ENCODE measurements around the gene TRPM3. TPM values are rescaled to one million over a fixed set of nuclear protein-coding genes. Genes with fewer than 3 reads are reported as not detected.
A peak's percentile ranks its signal among the peaks of the same experiment; 100 is the strongest.

Gene TRPM3
- total RNA-seq, 8 experiments from 2014 or later, result 0.09 to 2.3 (median 1.4) TPM

- WGBS, 10 experiments, result 33 to 100% (median 85%) methylated on average over 1 to 3 of the region's 3 CpGs; no CpG with 5 or more reads in 1 of the 10 experiments
- no peak overlapping the region for H3K4me3 ChIP-seq
- in situ Hi-C loops (cut with MboI; ENCODE audit: low pct_unique_long_range_greater_than_20kb in 2 of 9, low sequenced_read_pairs in 9 of 9, unreplicated experiment in 9 of 9), result no loop called here
- H3K27ac ChIP-seq, result no peak overlapping the region
- H3K4me1 ChIP-seq (replicated peaks in 1 of 2), result peaks cover 8 to 10% of the 10 kb centered on the region in 2 donors
- no peak for ATAC-seq (replicated peaks in 6 of 8)
Observed at GRCh38 chr9:70551801-70552200, 569.6 kb downstream of the TRPM3 start.

DNA sequence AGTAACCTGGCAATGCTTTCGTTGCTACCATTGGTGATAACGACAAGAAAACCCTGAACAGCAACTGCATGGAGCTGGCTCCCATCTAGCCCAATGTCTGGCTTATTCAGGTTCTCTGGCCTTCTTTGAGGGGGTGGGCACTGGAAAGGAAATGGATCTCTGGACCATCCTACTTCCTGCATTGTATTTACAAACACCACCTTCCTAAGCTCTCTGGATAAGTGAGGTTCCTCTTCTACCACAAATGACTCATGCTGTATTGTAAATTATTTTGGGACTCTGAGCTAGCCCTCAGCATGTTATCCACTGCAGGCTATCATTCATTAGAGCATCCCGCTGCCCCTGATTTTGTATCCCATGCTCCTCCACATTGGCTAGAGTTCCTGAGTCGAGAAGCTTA lies 570.0 kb downstream of the TRPM3 start:
- H3K27ac ChIP-seq, result no peak overlapping the region
- H3K4me1 ChIP-seq (replicated peaks in 1 of 2), result peaks cover 8 to 10% of the 10 kb centered on the region in 2 donors
- ATAC-seq (replicated peaks in 6 of 8), result no peak
- in situ Hi-C loops (cut with MboI; ENCODE audit: low pct_unique_long_range_greater_than_20kb in 2 of 9, low sequenced_read_pairs in 9 of 9, unreplicated experiment in 9 of 9), result no loop called here
- H3K4me3 ChIP-seq, result no peak overlapping the region
- WGBS, 10 experiments, result 67 to 100% (median 93%) methylated on average over 1 to 4 of the region's 4 CpGs; no CpG with 5 or more reads in 1 of the 10 experiments

DNA sequence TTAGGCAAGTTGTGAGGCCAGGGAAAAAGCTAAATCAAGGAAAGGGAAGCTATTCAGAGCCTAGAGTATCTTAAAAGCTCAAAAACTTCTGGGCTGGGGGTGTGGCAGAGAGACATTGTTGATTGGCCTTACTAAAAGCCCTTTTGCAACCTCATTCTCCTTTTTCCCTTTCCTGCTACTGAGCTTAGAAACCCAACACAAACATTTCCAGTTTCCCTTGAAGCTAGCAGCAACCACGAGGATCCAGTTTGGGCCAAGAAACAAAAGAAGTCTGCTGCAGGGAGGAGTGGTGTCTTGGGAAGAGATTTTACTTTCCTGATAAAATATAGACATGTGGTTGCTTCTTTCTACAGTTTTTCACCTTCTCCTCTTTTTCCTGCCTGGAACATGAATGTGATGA lies 571.5 kb downstream of the TRPM3 start:
- Histone ChIP-seq H3K27ac (no peak overlapping the region), H3K4me3 (no peak overlapping the region), H3K4me1 (replicated peaks in 1 of 2) (peaks cover 8 to 10% of the 10 kb centered on the region in 2 donors)
- no peak for ATAC-seq (replicated peaks in 6 of 8)
- 0 to 91% (median 71%) methylated on average over 1 of the region's 1 CpG; no CpG with 5 or more reads in 7 of the 10 experiments for WGBS, 10 experiments
- in situ Hi-C loops (cut with MboI; ENCODE audit: low pct_unique_long_range_greater_than_20kb in 2 of 9, low sequenced_read_pairs in 9 of 9, unreplicated experiment in 9 of 9), result no loop called here

GRCh38 chr9:70542311-70542931 lies 579.0 kb downstream of the TRPM3 start:
- in situ Hi-C loops (cut with MboI; ENCODE audit: low pct_unique_long_range_greater_than_20kb in 2 of 9, low sequenced_read_pairs in 9 of 9, unreplicated experiment in 9 of 9), result no loop called here
- H3K4me3 ChIP-seq, result no peak overlapping the region
- H3K4me1 ChIP-seq (replicated peaks in 1 of 2), result no peaks in the 10 kb centered on the region
- no peak for ATAC-seq (replicated peaks in 6 of 8)
- H3K27ac ChIP-seq, result no peak overlapping the region
- WGBS, 10 experiments, result 24 to 100% (median 80%) methylated on average over 1 to 3 of the region's 3 CpGs

- no peak for ATAC-seq (replicated peaks in 6 of 8)
- no peak overlapping the region for H3K4me3 ChIP-seq
- in situ Hi-C loops (cut with MboI; ENCODE audit: low pct_unique_long_range_greater_than_20kb in 2 of 9, low sequenced_read_pairs in 9 of 9, unreplicated experiment in 9 of 9), result no loop called here
- no peaks in the 10 kb centered on the region for H3K4me1 ChIP-seq (replicated peaks in 1 of 2)
- 46 to 100% (median 90%) methylated on average over 1 to 5 of the region's 5 CpGs for WGBS, 10 experiments
- H3K27ac ChIP-seq, result no peak overlapping the region
Observed at GRCh38 chr9:70540016-70540415, 581.4 kb downstream of the TRPM3 start.

GRCh38 chr9:70539526-70539925 lies 581.9 kb downstream of the TRPM3 start:
- WGBS, 10 experiments, result 0 to 56% (median 17%) methylated on average over 1 of the region's 1 CpG; no CpG with 5 or more reads in 5 of the 10 experiments
- H3K4me3 ChIP-seq, result no peak overlapping the region
- H3K4me1 ChIP-seq (replicated peaks in 1 of 2), result no peaks in the 10 kb centered on the region
- in situ Hi-C loops (cut with MboI; ENCODE audit: low pct_unique_long_range_greater_than_20kb in 2 of 9, low sequenced_read_pairs in 9 of 9, unreplicated experiment in 9 of 9), result no loop called here
- no peak overlapping the region for H3K27ac ChIP-seq
- no peak for ATAC-seq (replicated peaks in 6 of 8)

DNA sequence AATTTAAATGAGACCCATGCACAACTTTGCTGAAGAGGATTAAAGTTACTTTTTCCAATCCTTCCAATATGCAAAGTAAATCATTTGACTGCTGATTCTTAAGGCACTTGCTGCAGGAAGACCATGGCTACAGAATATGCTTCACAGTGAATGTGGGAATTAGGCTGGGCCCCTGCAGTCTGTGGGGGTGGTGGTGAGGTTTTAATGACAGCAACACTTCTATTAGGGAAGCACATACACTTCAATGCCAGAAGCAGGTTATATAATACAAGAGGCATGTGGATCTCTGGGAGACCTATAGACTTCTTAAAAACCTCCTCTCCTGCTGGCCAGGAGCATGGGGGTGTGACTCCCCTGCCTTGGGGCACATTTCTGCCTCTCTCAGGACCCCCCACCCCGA lies 582.4 kb downstream of the TRPM3 start:
- no peak for ATAC-seq (replicated peaks in 6 of 8)
- 0 to 50% (median 17%) methylated on average over 1 of the region's 1 CpG; no CpG with 5 or more reads in 7 of the 10 experiments for WGBS, 10 experiments
- no peak overlapping the region for H3K4me3 ChIP-seq
- no peak overlapping the region for H3K27ac ChIP-seq
- in situ Hi-C loops (cut with MboI; ENCODE audit: low pct_unique_long_range_greater_than_20kb in 2 of 9, low sequenced_read_pairs in 9 of 9, unreplicated experiment in 9 of 9), result no loop called here
- no peaks in the 10 kb centered on the region for H3K4me1 ChIP-seq (replicated peaks in 1 of 2)

DNA sequence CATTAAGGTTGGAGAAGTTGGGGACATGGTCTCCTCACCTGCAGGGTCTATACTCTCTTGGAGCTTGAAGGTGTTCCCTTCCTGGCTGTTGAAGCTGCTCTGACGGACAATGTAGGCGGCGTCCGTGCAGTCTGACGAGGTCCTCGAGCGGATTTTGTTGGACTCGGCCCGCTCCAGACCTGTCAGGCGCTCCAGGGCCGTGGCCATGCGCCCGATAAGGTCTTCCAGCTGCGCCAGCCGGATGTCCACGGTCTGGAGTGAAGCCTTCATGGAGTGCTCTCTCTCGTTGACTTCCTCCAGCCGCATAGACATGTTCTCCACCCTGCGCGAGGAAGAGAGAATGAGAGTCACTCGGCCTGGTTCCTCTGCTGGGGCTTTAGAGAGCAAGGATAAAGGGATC lies 584.3 kb downstream of the TRPM3 start:
- Histone ChIP-seq H3K4me3 (no peak overlapping the region), H3K27ac (no peak overlapping the region), H3K4me1 (replicated peaks in 1 of 2) (no peaks in the 10 kb centered on the region)
- no peak for ATAC-seq (replicated peaks in 6 of 8)
- in situ Hi-C loops (cut with MboI; ENCODE audit: low pct_unique_long_range_greater_than_20kb in 2 of 9, low sequenced_read_pairs in 9 of 9, unreplicated experiment in 9 of 9), result no loop called here
- 78 to 96% (median 86%) methylated on average over 1 to 21 of the region's 21 CpGs; no CpG with 5 or more reads in 4 of the 10 experiments for WGBS, 10 experiments

DNA sequence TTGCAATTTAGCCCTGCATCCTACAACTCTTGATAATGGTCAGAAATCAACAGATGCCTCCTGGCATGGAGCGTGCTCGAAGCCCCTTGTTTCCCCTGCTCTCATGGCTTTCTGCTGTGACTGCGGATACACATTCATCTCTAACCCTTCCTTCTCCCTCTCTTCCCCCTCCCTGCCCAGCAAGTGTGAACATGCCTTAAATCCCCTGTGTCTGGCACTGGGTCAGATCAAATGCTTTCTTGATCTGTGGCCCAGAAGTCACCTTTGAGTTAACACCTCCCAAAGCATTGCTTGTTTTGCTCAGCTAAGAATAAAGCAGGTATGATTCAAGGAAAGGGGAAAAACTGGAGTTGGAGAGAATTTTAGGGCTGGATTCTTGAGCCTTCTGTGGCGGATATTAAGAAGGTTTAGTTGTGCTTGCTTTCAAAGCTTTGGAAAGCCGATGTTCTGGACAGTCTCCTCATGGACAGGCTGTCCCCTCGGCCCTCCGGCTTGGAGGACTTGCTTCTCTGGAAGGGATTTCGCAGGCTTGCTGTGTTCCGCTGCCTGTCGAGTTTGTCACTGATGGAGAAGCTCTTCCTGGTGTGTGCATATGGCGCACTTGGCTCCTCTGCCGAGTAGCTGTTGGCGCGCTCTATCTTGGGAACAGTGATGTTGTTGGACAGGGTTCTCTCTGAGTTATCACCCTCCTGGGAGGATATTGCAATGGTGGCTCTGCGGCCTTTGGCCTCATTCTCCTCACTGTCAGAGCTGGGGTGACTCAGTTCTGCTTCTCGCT lies 585.7 kb downstream of the TRPM3 start:
- in situ Hi-C loops (cut with MboI; ENCODE audit: low pct_unique_long_range_greater_than_20kb in 2 of 9, low sequenced_read_pairs in 9 of 9, unreplicated experiment in 9 of 9), result no loop called here
- no peak overlapping the region for H3K4me3 ChIP-seq
- H3K27ac ChIP-seq, result no peak overlapping the region
- no peak for ATAC-seq (replicated peaks in 6 of 8)
- H3K4me1 ChIP-seq (replicated peaks in 1 of 2), result no peaks in the 10 kb centered on the region
- WGBS, 10 experiments, result 74 to 95% (median 91%) methylated on average over 3 to 8 of the region's 16 CpGs; no CpG with 5 or more reads in 3 of the 10 experiments

DNA sequence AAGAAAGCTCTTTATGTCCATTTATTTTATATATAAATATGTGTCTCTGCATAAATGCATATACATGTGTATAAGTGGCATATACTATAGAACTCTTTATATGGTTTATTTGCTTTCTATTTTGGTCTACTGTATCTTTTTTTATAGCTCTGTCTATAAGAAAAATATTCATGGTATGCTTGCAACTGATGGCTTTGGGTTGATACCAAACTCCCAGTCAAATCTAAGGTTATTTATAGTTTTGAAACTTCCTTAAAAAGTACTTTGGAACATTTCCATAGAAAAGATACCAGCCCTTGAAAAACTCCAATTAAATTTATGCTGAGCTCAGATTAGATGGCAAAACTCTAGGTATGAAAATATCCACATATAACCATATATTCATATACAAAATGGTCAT lies 587.0 kb downstream of the TRPM3 start:
- ATAC-seq (replicated peaks in 6 of 8), result no peak
- H3K4me3 ChIP-seq, result no peak overlapping the region
- no peak overlapping the region for H3K27ac ChIP-seq
- no peaks in the 10 kb centered on the region for H3K4me1 ChIP-seq (replicated peaks in 1 of 2)
- in situ Hi-C loops (cut with MboI; ENCODE audit: low pct_unique_long_range_greater_than_20kb in 2 of 9, low sequenced_read_pairs in 9 of 9, unreplicated experiment in 9 of 9), result no loop called here

DNA sequence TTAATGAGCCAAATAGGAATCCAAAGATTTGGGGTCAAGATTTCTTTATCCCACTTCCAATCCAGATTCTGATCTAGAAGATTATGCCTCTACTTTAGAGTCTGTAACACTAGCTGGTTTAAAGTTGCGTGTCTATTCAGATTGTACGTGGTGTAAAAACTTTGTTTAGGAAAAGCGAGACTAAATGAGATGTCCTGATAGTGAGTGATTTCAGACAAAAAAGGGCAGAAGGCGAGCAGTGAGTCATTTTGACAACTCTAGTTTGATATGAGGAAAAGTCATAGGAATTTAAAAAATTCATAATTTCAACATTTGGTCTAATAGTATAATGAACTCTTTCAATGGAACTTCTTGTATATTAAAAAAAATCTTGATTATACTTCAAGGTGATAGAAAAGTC lies 587.4 kb downstream of the TRPM3 start:
- Histone ChIP-seq H3K27ac (no peak overlapping the region), H3K4me1 (replicated peaks in 1 of 2) (no peaks in the 10 kb centered on the region), H3K4me3 (no peak overlapping the region)
- in situ Hi-C loops (cut with MboI; ENCODE audit: low pct_unique_long_range_greater_than_20kb in 2 of 9, low sequenced_read_pairs in 9 of 9, unreplicated experiment in 9 of 9), result no loop called here
- 75 to 100% (median 92%) methylated on average over 1 to 4 of the region's 4 CpGs; no CpG with 5 or more reads in 1 of the 10 experiments for WGBS, 10 experiments
- no peak for ATAC-seq (replicated peaks in 6 of 8)

- no peak for ATAC-seq (replicated peaks in 6 of 8)
- in situ Hi-C loops (cut with MboI; ENCODE audit: low pct_unique_long_range_greater_than_20kb in 2 of 9, low sequenced_read_pairs in 9 of 9, unreplicated experiment in 9 of 9), result no loop called here
Observed at GRCh38 chr9:70533492-70533891, 587.9 kb downstream of the TRPM3 start.

GRCh38 chr9:70532716-70533115 lies 588.7 kb downstream of the TRPM3 start:
- H3K4me3 ChIP-seq, result no peak overlapping the region
- in situ Hi-C loops (cut with MboI; ENCODE audit: low pct_unique_long_range_greater_than_20kb in 2 of 9, low sequenced_read_pairs in 9 of 9, unreplicated experiment in 9 of 9), result no loop called here
- no peaks in the 10 kb centered on the region for H3K4me1 ChIP-seq (replicated peaks in 1 of 2)
- 60 to 88% (median 71%) methylated on average over 1 to 6 of the region's 6 CpGs; no CpG with 5 or more reads in 1 of the 10 experiments for WGBS, 10 experiments
- no peak overlapping the region for H3K27ac ChIP-seq
- ATAC-seq (replicated peaks in 6 of 8), result peak in 1 of 8 experiments; percentile 22

More at GRCh38 chr9:70533492-70533891, 587.9 kb downstream of the TRPM3 start:
- no peak overlapping the region for H3K4me3 ChIP-seq
- WGBS, 10 experiments, result 29 to 83% (median 59%) methylated on average over 2 to 5 of the region's 5 CpGs; no CpG with 5 or more reads in 1 of the 10 experiments
- H3K4me1 ChIP-seq (replicated peaks in 1 of 2), result no peaks in the 10 kb centered on the region
- H3K27ac ChIP-seq, result no peak overlapping the region
